Muscle of leg (tissue), 9 donors: ENCODE measurements around the gene KRTAP19-8. TPM values are rescaled to one million over a fixed set of nuclear protein-coding genes. Genes with fewer than 3 reads are reported as not detected.

Experiments used
- polyA plus RNA-seq, 8 donors: library from polyadenylated mRNA; unstranded; fragments of 120-200 nt; gene quantifications; one replicate each; pipeline versions ENCODE4 v1.2.1 to v1.2.3, GENCODE V29; 2013; ENCODE audit warnings: inconsistent platforms in 1 of 8, low replicate concordance in 1 of 8; ENCODE audit not compliant: insufficient read length in 8 of 8, insufficient read depth in 1 of 8
- total RNA-seq: library from RNA; stranded (reverse); fragments of 120-200 nt; gene quantifications from one replicate; pipeline ENCODE4 v1.2.4, GENCODE V29; 2013

KRTAP19-8 gene
- total and polyA plus RNA-seq, 9 donors, result not detected

Other genes starting within 250 kb of the KRTAP19-8 start
- not detected for gene KRTAP8-1, start 225.2 kb downstream of the KRTAP19-8 start, total RNA-seq
- gene KRTAP8-1, start 225.2 kb downstream of the KRTAP19-8 start, polyA plus RNA-seq, result not detected
- gene KRTAP7-1, start 208.7 kb downstream of the KRTAP19-8 start, total RNA-seq, result not detected
- not detected for gene KRTAP7-1, start 208.7 kb downstream of the KRTAP19-8 start, polyA plus RNA-seq
- not detected for gene KRTAP11-1, start 156.9 kb downstream of the KRTAP19-8 start, total RNA-seq
- under 1 TPM in 1 of 8 donors, not detected in 7; 0.18 TPM for gene KRTAP11-1, start 156.9 kb downstream of the KRTAP19-8 start, polyA plus RNA-seq